ENCODE data around the gene KIF26B. TPM values are rescaled to one million over a fixed set of nuclear protein-coding genes. Genes with fewer than 3 reads are reported as not detected.
A peak's percentile ranks its signal among the peaks of the same experiment; 100 is the strongest.

KIF26B gene
- total RNA-seq, 3 donors from 2014 or later (not counting 1 experiment from before 2014, with no cell fraction given): 0.16 to 0.96 (median 0.18) TPM

DNA sequence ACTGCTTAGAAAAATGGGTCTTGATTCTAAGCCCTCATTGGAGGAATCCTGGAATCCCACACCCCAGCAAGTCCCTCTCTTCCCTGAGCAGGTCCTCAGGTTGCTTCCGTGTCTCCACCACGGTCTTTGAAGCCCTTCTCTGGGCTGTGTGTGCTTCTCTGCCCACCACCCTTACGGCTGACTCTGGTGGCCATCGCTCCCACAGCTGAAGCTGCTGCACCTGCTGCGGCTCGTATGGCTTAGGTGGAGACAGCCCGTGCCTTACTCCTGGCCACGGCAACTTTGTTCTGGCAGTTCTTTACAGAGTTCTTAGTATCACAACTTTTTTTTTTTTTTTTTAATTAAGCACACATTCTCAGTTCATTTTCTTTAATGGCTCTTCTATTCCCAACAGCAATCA is 10.9 kb upstream of the KIF26B start:
- 88% methylated on average over 8 of the region's 8 CpGs for WGBS (ENCODE audit: insufficient coverage)
- Mint-ChIP-seq H3K36me3 (no peaks in the 10 kb centered on the region), H3K4me3 (no peak overlapping the region), H3K27ac (no peak overlapping the region), H3K9me3 (no peaks in the 10 kb centered on the region), H3K4me1 (no peaks in the 10 kb centered on the region), H3K27me3 (ENCODE audit: low read depth in 2 of 2) (peaks cover 17 to 20% of the 10 kb centered on the region in 2 donors)
- no peaks in the 10 kb centered on the region for H3K36me3 ChIP-seq (ENCODE audit: control insufficient read depth, insufficient read depth, low read length)
- no peaks in the 10 kb centered on the region for H3K4me1 ChIP-seq (ENCODE audit: control insufficient read depth, insufficient read depth, low read length)
- no peak overlapping the region for H3K4me3 ChIP-seq (ENCODE audit: low read length)
- no peaks in the 10 kb centered on the region for H3K27me3 ChIP-seq (ENCODE audit: control insufficient read depth, insufficient read depth, low read length)
- no peak overlapping the region for H3K27ac ChIP-seq (ENCODE audit: low read length)
- intact Hi-C loops (cut with micrococcal nuclease): no loop called here
- TF ChIP-seq, protein P1, sequence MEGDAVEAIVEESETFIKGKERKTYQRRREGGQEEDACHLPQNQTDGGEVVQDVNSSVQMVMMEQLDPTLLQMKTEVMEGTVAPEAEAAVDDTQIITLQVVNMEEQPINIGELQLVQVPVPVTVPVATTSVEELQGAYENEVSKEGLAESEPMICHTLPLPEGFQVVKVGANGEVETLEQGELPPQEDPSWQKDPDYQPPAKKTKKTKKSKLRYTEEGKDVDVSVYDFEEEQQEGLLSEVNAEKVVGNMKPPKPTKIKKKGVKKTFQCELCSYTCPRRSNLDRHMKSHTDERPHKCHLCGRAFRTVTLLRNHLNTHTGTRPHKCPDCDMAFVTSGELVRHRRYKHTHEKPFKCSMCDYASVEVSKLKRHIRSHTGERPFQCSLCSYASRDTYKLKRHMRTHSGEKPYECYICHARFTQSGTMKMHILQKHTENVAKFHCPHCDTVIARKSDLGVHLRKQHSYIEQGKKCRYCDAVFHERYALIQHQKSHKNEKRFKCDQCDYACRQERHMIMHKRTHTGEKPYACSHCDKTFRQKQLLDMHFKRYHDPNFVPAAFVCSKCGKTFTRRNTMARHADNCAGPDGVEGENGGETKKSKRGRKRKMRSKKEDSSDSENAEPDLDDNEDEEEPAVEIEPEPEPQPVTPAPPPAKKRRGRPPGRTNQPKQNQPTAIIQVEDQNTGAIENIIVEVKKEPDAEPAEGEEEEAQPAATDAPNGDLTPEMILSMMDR (IDR thresholded peaks at IDR 0.05): no peak
- no peak for ATAC-seq
- no peak for DNase-seq
- no peaks in the 10 kb centered on the region for H3K9me3 ChIP-seq (ENCODE audit: control insufficient read depth, insufficient read depth, low read length)

DNA sequence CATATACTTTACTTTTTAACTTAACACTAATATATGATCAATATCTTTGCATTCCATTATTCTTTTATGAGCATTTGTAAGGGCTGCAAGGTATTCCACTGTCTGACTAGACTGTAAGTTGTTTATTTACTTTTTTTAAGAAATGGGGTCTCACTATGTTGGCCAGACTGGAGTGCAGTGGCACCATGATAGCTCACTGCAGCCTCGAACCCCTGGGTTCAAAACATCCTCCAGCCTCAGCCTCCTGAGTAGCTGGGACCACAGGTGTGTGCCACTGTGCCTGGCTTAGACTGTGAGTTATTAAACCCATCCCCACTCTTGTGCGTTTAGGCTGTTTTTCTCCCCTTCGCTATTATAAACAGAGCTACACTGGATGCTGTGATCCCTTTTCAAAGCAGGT is 6.7 kb upstream of the KIF26B start:
- no peaks in the 10 kb centered on the region for H3K36me3 Mint-ChIP-seq
- H3K9me3 ChIP-seq (ENCODE audit: control insufficient read depth, insufficient read depth, low read length): no peaks in the 10 kb centered on the region
- H3K9me3 Mint-ChIP-seq: no peaks in the 10 kb centered on the region
- H3K27me3 ChIP-seq (ENCODE audit: control insufficient read depth, insufficient read depth, low read length): peaks cover 6% of the 10 kb centered on the region
- ATAC-seq (no peak), DNase-seq (no peak)
- peaks cover under 1% of the 10 kb centered on the region for H3K4me1 ChIP-seq (ENCODE audit: control insufficient read depth, insufficient read depth, low read length)
- peaks cover 38 to 45% of the 10 kb centered on the region in 2 donors for H3K27me3 Mint-ChIP-seq (ENCODE audit: low read depth in 2 of 2)
- H3K4me3 ChIP-seq (ENCODE audit: low read length): no peak overlapping the region
- no peak overlapping the region for H3K27ac ChIP-seq (ENCODE audit: low read length)
- peaks cover 0 to 5% of the 10 kb centered on the region in 2 donors for H3K4me1 Mint-ChIP-seq
- H3K4me3 Mint-ChIP-seq: no peak overlapping the region
- H3K36me3 ChIP-seq (ENCODE audit: control insufficient read depth, insufficient read depth, low read length): no peaks in the 10 kb centered on the region
- WGBS (ENCODE audit: insufficient coverage): 89% methylated on average over 3 of the region's 3 CpGs
- TF ChIP-seq, protein P1 (IDR thresholded peaks at IDR 0.05): no peak
- intact Hi-C loops (cut with micrococcal nuclease): no loop called here
- H3K27ac Mint-ChIP-seq: no peak overlapping the region

DNA sequence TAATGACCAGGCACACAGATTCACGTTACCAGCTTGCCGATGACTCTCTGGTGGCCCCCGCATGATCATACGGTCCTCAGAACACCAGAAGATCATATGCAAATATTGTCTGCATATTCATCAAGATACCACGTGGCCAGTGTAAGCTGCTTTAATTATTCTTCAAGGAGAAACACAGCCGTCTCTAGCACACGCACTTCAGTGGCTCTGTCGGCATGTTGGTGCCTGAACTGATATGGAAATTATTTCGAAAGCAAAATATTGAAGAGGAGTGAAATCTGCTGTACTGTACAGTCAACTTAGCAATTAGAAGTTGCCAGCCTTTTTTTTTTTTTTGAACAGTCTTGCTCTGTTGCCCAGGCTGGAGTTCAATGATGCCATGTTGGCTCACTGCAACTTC is 5.9 kb upstream of the KIF26B start:
- H3K27ac Mint-ChIP-seq: no peak overlapping the region
- 90% methylated on average over 9 of the region's 9 CpGs for WGBS (ENCODE audit: insufficient coverage)
- Histone ChIP-seq H3K9me3 (ENCODE audit: control insufficient read depth, insufficient read depth, low read length) (no peaks in the 10 kb centered on the region), H3K4me3 (ENCODE audit: low read length) (no peak overlapping the region), H3K36me3 (ENCODE audit: control insufficient read depth, insufficient read depth, low read length) (no peaks in the 10 kb centered on the region), H3K27ac (ENCODE audit: low read length) (no peak overlapping the region), H3K4me1 (ENCODE audit: control insufficient read depth, insufficient read depth, low read length) (peaks cover 9% of the 10 kb centered on the region), H3K27me3 (ENCODE audit: control insufficient read depth, insufficient read depth, low read length) (peaks cover 10% of the 10 kb centered on the region)
- H3K9me3 Mint-ChIP-seq: no peaks in the 10 kb centered on the region
- DNase-seq (no peak), ATAC-seq (no peak)
- peaks cover 40 to 45% of the 10 kb centered on the region in 2 donors for H3K27me3 Mint-ChIP-seq (ENCODE audit: low read depth in 2 of 2)
- H3K36me3 Mint-ChIP-seq: no peaks in the 10 kb centered on the region
- intact Hi-C loops (cut with micrococcal nuclease): no loop called here
- H3K4me1 Mint-ChIP-seq: peaks cover 0 to 13% of the 10 kb centered on the region in 2 donors
- H3K4me3 Mint-ChIP-seq: no peak overlapping the region
- TF ChIP-seq, protein P1 (IDR thresholded peaks at IDR 0.05): no peak

DNA sequence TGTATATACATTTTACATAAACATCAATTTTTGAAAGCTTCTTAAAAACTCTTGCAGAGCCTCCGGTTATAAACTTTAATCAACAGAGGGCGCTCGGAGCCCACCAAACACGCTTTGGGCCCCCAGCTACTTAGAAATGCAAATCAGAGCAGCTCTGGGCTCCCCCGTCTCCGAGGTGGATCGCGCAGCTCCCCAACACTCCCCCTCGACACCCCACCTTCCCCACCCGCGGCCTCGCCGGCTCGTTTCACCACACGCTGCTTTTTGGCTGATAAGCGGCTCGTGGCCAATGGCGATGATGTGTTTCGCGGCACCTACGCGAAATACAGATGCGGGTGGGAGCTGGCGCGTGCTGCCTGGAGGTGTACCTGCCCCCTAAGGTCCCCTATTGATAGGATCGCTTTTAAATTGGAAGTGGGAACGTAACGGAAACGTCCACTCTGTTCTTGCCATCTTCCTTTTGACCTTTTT is 1.7 kb upstream of the KIF26B start:
- H3K9me3 ChIP-seq (ENCODE audit: control insufficient read depth, insufficient read depth, low read length): no peaks in the 10 kb centered on the region
- peaks cover 37% of the 10 kb centered on the region for H3K4me1 ChIP-seq (ENCODE audit: control insufficient read depth, insufficient read depth, low read length)
- peak; percentile 51 to 78 for DNase-seq
- H3K27ac ChIP-seq (ENCODE audit: low read length): no peak overlapping the region
- H3K4me3 ChIP-seq (ENCODE audit: low read length): peak overlapping the region; percentile 30
- intact Hi-C loops (cut with micrococcal nuclease): loop anchor here (1.0 to 10.0 kb wide), 5 partner anchors 232 to 1342 kb away; no protein-coding TSS in a partner anchor
- no peaks in the 10 kb centered on the region for H3K36me3 ChIP-seq (ENCODE audit: control insufficient read depth, insufficient read depth, low read length)
- H3K27me3 ChIP-seq (ENCODE audit: control insufficient read depth, insufficient read depth, low read length): peaks cover 27% of the 10 kb centered on the region
- Mint-ChIP-seq H3K9me3 (no peaks in the 10 kb centered on the region), H3K27ac (peak overlapping the region in 1 of 2 donors; percentile 45), H3K4me1 (peaks cover 13 to 36% of the 10 kb centered on the region in 2 donors), H3K4me3 (peak overlapping the region; percentile 77), H3K36me3 (no peaks in the 10 kb centered on the region), H3K27me3 (ENCODE audit: low read depth in 2 of 2) (peaks cover 43 to 49% of the 10 kb centered on the region in 2 donors)
- peak; percentile 69 to 74 (median 69) for ATAC-seq
- TF ChIP-seq, protein P1 (IDR thresholded peaks at IDR 0.05): peak; percentile 74
- WGBS (ENCODE audit: insufficient coverage): under 1% methylated on average over 29 of the region's 29 CpGs
